K562 (cell line): ENCODE measurements around the gene TMEM154. TPM values are rescaled to one million over a fixed set of nuclear protein-coding genes. Genes with fewer than 3 reads are reported as not detected.

Source experiments
- NR2F6 ChIP-seq: fragments of 450-650 bp; formaldehyde crosslinking; IDR thresholded peaks from 2 replicates; pipeline ENCODE4 v1.4.0; 2020; ENCODE audit warnings: mild to moderate bottlenecking
- POLR3A ChIP-seq: IDR thresholded peaks from 2 replicates; pipeline ENCODE4 v1.6.1; 2011; ENCODE audit warnings: borderline replicate concordance, mild to moderate bottlenecking, moderate library complexity; ENCODE audit not compliant: insufficient read length, insufficient read depth; ENCODE audit errors: extremely low read depth
- ZNF589 ChIP-seq: fragments of 200-800 bp; sonication (Bioruptor generic); IDR thresholded peaks from 2 replicates; pipeline ENCODE4 v1.6.1; 2016; ENCODE audit warnings: low read depth, missing genetic modification characterization, missing compliant biosample characterization
- polyA plus RNA-seq, 8 experiments: library from polyadenylated mRNA; depleted of rRNA in 4 of 8; stranded (reverse) in 5 of 8; unstranded in 3 of 8; fragments of >200 nt; fragmentation: Nextera tagmentation in 2 of 8; fragmentation: Illumina TruSeq in 1 of 8; extraction: Ambion mirVana in 2 of 8; extraction: Trizol in 1 of 8; gene quantifications; 2 replicates each; pipeline versions ENCODE4 v1.2.1 to v1.2.3, GENCODE V29; 2011 to 2014; ENCODE audit warnings: inconsistent platforms in 1 of 8, missing spikeins in 1 of 8
- total RNA-seq, 7 experiments: library from RNA; depleted of rRNA in 6 of 7; stranded (reverse); fragments of >200 nt in 6 of 7; fragmentation: Illumina TruSeq in 2 of 7; extraction: Trizol in 2 of 7; gene quantifications; 2 replicates each; pipeline versions ENCODE4 v1.2.1 to v1.2.3, GENCODE V29; 2011 to 2021; ENCODE audit warnings: low replicate concordance in 1 of 7
- TF ChIP-seq, protein P1 (sequence below): fragments of 450-650 bp; IDR thresholded peaks from 2 replicates; pipeline ENCODE4 v1.6.1; 2017; ENCODE audit warnings: antibody characterized with exemption, mild to moderate bottlenecking
- TF ChIP-seq, protein P2 (sequence below): fragments of 250-450 bp; sonication (Bioruptor Pico); IDR thresholded peaks from 2 replicates; pipeline ENCODE4 v1.8.0; 2022; ENCODE audit warnings: moderate library complexity, mild to moderate bottlenecking, inconsistent platforms

The TMEM154 gene
- total and polyA plus RNA-seq, 9 of the 15 experiments (the other 6 are each of a cell fraction or from before 2014, with no cell fraction given) = 0.13 to 1.8 (median 0.58) TPM

DNA sequence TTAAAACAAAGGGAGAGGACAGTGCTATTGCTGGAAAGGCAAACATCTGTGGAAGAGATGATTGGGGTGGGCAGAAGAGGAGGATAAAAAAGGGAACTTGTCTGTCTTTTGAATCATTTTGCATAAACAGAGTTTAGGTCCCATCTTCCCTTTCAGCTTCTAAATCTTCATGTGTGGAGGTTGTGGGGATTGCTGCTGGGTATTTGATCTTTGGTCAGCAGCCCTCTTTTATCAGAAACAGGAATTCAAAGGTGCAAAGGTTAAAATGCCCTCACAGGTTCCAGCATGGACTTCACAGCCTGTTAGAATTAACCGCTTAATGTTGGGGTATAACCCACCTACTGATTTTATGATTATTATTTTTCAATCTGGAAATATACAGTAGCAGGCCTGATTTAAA lies 39.5 kb upstream of the TMEM154 start (continued):
- TF ChIP-seq, protein P1, sequence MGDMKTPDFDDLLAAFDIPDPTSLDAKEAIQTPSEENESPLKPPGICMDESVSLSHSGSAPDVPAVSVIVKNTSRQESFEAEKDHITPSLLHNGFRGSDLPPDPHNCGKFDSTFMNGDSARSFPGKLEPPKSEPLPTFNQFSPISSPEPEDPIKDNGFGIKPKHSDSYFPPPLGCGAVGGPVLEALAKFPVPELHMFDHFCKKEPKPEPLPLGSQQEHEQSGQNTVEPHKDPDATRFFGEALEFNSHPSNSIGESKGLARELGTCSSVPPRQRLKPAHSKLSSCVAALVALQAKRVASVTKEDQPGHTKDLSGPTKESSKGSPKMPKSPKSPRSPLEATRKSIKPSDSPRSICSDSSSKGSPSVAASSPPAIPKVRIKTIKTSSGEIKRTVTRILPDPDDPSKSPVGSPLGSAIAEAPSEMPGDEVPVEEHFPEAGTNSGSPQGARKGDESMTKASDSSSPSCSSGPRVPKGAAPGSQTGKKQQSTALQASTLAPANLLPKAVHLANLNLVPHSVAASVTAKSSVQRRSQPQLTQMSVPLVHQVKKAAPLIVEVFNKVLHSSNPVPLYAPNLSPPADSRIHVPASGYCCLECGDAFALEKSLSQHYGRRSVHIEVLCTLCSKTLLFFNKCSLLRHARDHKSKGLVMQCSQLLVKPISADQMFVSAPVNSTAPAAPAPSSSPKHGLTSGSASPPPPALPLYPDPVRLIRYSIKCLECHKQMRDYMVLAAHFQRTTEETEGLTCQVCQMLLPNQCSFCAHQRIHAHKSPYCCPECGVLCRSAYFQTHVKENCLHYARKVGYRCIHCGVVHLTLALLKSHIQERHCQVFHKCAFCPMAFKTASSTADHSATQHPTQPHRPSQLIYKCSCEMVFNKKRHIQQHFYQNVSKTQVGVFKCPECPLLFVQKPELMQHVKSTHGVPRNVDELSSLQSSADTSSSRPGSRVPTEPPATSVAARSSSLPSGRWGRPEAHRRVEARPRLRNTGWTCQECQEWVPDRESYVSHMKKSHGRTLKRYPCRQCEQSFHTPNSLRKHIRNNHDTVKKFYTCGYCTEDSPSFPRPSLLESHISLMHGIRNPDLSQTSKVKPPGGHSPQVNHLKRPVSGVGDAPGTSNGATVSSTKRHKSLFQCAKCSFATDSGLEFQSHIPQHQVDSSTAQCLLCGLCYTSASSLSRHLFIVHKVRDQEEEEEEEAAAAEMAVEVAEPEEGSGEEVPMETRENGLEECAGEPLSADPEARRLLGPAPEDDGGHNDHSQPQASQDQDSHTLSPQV = no peak
- no peak for TF ChIP-seq NR2F6 (CRISPR knock-in tag)
- TF ChIP-seq, protein P2, sequence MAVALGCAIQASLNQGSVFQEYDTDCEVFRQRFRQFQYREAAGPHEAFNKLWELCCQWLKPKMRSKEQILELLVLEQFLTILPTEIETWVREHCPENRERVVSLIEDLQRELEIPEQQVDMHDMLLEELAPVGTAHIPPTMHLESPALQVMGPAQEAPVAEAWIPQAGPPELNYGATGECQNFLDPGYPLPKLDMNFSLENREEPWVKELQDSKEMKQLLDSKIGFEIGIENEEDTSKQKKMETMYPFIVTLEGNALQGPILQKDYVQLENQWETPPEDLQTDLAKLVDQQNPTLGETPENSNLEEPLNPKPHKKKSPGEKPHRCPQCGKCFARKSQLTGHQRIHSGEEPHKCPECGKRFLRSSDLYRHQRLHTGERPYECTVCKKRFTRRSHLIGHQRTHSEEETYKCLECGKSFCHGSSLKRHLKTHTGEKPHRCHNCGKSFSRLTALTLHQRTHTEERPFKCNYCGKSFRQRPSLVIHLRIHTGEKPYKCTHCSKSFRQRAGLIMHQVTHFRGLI (CRISPR knock-in tag) = no peak
- TF ChIP-seq POLR3A = no peak
- TF ChIP-seq ZNF589 (CRISPR knock-in tag) = no peak
